Occipital lobe (tissue), 2 donors: ENCODE data around the gene DHRS4L2. TPM values are rescaled to one million over a fixed set of nuclear protein-coding genes. Genes with fewer than 3 reads are reported as not detected.
"Not testable (repeated sequence)": the region's sequence is repeated elsewhere in the genome, so short reads cannot be mapped to it uniquely, and the experiment has no call there.

Experiments
- DNase-seq: peaks from one replicate; lab custom pipeline; 2025; lab: John Stamatoyannopoulos, UW
- total RNA-seq: library from RNA; depleted of rRNA; stranded (reverse); fragments of >200 nt; gene quantifications from one replicate; pipeline ENCODE4 v1.2.3, GENCODE V29; 2014

The DHRS4L2 gene
- total RNA-seq, 1 donor from 2014 or later: 1.9 TPM

GRCh38 chr14:23973178-23973577 lies 15.6 kb upstream of the DHRS4L2 start:
- DNase-seq: not testable (repeated sequence)

DNA sequence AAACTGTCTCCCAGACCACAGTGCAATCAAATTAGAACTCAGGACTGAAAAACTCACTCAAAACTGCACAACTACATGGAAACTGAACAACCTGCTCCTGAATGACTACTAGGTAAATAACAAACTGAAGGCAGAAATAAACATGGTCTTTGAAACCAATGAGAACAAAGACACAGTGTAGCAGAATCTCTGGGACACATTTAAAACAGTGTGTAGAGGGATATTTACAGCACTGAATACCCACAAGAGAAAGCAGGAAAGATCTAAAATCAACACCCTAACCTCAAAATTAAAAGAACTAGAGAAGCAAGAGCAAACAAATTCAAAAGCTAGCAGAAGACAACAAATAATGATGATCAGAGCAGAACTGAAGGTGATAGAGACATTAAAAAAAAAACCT lies 14.7 kb upstream of the DHRS4L2 start:
- DNase-seq: not testable (repeated sequence)

DNA sequence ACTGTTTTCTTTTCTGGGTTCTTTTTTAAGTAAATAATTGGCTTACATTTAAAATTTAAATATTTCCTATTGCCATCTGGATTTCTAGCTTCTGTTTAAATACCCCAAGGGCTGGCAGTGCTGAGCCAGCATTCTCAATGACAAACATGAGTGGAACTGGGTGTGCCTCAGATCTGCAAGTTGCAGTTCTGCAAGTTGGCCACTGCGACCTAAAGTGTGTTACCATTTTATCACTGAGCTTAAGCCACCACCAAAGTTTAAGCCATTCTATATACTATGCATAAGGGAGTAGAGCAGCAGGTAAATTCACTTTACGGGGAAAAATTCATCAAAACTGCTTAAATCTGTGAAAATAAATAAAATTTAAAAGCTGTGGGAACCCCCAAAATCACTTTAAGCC lies 11.5 kb upstream of the DHRS4L2 start:
- not testable (repeated sequence) for DNase-seq

- DNase-seq: not testable (repeated sequence)
These were observed 6.5 kb upstream of the DHRS4L2 start for GRCh38 chr14:23981951-23982813.

DNA sequence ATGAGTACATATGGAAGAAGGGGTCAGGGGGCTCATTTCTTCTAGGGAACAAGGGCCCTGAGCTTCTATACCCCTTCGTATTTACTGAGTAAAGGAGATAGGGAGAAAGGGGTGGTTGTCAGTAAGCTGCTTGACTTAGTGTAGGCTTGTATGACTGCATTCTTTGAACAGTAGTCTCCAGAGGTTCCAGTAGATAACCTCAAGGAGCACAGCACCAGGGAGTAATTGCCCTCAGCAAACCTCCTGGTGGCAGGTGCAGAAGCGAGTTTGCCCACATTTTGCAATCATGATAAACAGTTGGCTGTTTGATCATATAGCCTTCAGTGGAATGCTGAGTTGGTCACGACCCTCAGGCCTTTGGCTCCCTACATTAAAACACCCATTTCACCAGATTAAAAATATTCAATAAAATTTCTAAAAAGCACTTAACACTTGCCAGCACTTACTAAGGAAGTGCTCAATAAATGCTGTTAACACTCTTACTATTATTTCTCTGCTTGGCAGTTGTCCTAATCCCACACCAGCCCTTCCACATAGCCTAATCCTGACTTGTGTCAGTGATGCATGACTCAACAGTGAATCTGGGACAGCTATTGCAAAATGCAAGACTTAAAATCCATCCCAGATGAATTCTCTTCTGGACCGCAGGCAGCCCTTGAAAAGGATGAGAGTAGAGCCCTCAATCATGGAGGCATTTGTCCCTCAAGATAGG lies 3.7 kb upstream of the DHRS4L2 start:
- no peak for DNase-seq

DNA sequence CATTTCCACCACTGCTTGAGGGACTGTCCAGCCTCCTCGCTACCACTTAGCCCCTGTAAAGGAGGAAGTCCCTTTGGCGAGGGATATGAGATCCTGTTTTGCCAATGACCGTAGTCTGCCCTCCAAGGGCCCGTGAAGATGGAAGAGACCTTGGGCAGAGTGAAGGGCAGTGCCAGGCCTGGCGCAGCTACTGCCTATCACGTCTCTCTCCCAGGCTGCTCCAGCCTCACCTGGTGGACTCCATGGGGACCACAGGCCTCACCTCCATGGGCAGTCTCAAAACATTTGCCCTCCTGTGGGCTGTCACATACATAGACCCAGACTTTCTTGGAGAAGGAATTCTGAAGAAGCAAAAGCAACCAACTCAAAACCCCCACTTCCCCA lies 514 bp upstream of the DHRS4L2 start:
- DNase-seq: not testable (repeated sequence)

- not testable (repeated sequence) for DNase-seq
These were observed 1.2 kb downstream of the DHRS4L2 start for GRCh38 chr14:23989734-23990445.

GRCh38 chr14:23990961-23991360 lies 2.2 kb downstream of the DHRS4L2 start:
- DNase-seq: not testable (repeated sequence)

GRCh38 chr14:23993042-23993441 lies 4.3 kb downstream of the DHRS4L2 start:
- DNase-seq: not testable (repeated sequence)

DNA sequence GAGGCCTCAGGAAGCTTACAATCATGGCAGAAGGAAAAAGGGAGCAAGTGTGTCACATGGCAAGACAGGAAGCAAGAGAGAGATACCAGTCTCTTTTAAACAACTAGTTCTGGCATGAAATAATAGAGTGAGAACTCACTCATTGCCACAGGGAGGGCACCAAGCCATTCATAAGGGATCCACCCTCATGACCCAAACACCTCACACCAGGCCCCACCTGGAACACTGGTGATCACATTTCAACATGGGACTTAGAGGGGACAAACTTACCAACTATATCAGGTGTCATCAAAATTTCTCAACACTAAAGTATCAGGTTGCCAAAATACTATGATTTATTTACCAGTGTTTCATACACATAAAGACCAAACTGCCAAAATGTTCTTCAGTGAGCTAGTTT lies 7.3 kb downstream of the DHRS4L2 start:
- DNase-seq: not testable (repeated sequence)

DNA sequence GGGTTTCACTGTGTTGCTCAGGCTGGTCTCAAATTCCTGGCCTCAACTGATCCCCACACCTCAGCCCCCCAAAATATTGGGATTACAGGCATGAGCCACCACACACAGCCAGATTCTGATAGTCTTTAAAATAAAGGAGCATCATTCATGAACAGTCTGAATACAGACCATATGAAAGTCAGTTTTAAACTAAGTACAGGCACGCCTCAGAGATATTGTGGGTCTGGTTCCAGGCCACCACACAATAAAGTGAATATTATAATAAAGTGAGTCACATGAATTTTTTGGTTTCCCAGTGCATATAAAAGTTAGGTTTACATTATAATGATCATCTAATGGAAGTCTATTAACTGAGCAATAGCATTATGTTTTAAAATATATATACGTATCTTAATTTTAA lies 8.1 kb downstream of the DHRS4L2 start:
- not testable (repeated sequence) for DNase-seq

DNA sequence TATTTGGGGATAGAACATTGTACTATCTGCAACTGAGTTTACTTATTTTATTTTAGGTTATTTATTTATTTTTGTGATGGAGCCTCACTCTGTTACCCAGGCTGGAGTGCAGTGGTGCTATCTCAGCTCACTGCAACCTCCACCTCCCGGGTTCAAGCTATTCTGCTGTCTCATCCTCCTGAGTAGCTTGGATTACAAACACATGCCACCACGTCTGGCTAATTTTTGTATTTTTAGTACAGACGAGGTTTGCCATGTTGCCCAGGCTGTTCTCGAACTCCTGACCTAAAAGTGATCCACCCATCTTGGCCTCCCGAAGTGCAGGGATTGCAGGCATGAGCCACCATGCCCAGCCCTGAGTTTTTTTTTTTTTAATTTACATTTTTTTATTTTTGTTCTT lies 10.9 kb downstream of the DHRS4L2 start:
- not testable (repeated sequence) for DNase-seq

DNA sequence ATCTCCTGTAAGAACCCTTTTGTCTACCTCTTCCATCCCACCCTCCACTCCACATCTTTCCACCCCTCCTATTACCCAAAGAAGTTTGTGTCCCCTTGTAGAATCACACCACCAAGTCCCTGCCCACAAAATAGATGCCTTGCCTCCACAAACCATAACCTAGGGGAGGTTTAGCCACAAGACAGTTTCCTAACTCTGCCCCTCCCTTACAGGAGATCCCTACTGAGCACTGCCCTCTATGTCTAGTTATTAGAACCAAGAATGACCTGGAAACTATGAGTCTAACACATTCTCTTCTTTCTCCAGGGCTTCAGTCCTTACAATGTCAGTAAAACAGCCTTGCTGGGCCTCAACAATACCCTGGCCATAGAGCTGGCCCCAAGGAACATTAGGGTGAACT lies 12.3 kb downstream of the DHRS4L2 start:
- not testable (repeated sequence) for DNase-seq

DNA sequence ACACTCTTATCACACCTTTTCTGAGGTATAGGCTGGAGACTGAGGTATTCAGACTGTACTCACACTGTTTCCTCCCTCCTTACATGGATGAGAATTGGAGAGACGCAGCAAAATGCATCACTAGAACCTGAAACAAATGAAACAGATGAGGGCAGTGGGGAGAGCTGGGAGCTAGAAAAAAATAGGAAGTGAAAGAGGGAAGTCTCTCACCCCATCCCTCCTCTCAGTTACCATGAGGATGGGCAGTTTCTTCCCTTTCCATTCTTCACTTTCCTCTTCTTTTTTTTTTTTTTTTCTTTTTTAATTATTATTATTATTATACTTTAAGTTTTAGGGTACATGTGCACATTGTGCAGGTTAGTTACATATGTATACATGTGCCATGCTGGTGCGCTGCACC lies 12.9 kb downstream of the DHRS4L2 start:
- not testable (repeated sequence) for DNase-seq

DNA sequence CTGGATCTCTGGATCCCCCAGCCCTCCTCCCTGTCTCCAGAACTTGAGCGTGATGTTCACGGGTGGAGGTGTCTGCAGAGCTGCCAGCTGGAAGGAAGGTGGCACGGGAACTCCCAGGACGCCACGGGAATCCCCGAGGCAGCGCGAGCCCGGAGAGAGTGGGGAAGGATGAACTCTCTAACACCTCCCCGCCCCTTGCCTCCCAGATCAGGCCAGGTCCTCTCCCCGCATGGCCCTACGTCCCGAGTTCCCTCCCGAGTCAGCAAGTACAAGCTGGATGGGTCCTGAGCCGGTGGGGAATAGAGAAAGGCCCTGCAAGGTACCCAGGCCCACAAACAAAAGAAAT lies 17.7 kb downstream of the DHRS4L2 start:
- DNase-seq: not testable (repeated sequence)

DNA sequence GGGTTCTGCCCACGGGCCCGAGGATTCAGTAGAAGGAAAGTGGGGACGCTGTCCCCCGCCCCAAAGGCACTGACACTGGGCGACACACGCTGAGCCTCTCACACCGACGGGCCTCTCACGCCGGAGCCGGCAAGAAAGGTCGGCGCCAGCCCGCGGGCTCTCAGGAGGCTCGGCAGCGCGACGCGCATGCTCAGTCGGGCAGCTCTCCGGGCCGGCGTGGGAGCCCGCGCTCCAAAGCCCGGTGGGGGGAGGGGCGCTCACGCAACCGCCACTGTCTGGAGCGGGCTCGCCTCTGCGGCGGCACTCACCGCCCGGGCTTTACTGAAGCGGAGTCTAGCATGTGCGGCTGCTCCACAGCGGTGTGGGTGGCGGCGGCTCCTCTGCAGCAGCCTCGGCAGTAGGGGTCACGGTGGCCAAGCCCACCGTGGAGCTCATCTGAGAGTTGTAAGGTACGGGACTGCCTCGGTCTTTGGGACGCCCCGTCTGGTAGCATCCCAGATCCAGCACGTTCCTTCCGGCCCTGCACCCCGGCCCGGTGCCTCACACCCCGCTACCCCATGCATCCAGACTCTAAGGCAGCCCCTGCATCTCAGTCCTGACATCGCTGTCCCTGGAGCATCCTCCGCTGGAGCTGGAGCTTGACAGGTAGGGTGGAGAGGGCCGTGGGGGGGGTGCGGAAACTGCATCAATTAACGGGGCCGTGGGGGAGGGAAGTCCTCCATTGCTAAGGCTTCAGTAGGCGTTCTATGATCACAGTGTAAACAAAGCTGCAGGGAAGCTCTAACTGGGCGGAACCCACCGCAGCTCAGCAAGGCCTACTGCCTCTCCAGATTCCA lies 18.3 kb downstream of the DHRS4L2 start:
- DNase-seq: not testable (repeated sequence)

- DNase-seq: no peak
These were observed 22.3 kb downstream of the DHRS4L2 start for GRCh38 chr14:24011051-24011450.

DNA sequence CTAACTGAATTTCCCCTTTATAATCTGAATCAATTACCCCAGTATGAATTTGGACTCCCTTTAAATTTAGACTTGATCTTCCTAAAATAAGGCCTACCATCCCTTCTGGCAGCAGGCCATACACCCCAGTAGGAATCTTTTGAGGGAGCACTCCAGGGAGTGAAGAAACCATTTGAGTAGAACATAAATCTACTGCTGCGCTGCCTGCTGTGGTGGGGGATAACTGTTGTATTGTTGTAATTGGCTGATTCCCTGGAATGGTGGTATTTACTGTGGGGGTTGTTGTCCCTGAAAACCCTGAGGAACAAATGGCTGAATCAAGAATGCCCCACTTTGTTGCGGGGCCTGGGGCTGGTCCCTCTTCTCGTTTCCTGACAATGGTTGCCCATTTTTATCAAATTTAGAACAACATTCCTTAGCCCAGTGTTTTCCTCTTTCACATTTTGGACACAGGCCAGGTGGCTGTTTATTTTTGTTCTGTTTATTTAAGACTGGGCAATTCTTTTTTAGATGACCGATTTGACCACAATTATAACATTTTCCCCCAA lies 24.1 kb downstream of the DHRS4L2 start:
- DNase-seq: not testable (repeated sequence)

GRCh38 chr14:24013654-24014514 lies 25.2 kb downstream of the DHRS4L2 start:
- no peak for DNase-seq

DNA sequence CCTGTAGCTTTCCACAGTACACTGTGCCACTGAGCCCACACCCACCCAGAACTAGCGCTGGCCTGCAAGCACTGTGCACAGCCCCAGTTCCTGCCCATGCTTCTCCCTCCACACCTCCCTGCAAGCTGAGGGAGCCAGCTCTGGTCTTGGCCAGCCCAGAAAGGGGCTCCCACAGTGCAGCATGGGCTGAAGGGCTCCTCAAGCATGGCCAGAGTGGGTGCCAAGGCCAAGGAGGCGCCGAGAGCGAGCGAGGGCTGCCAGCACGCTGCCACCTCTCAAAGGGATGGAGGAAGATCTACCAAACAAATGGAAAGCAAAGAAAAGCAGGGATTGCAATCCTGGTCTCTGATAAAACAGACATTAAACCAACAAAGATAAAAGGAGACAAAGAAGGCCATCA lies 27.0 kb downstream of the DHRS4L2 start:
- DNase-seq: not testable (repeated sequence)
